Panc1 (cell line): Measurements from ENCODE around the gene AUH. TPM values are rescaled to one million over a fixed set of nuclear protein-coding genes. Genes with fewer than 3 reads are reported as not detected.

Experiments used
- ATAC-seq: fragments of 200-7000 bp; cut with Tn5 transposase; 2 replicates; pipeline ENCODE4 v1.9.1; 2020; ENCODE audit warnings: mild to moderate bottlenecking, moderate library complexity
- BruUV-seq: library from RNA; stranded (reverse); fragments of 400-500 nt; replicated peaks from 2 replicates; lab custom pipeline; 2021; lab: Mats Ljungman, UMichigan
- CTCF ChIA-PET: fragments of 300-600 bp; sonication (Branson Sonifier 250); formaldehyde crosslinking; loops from one replicate; lab custom pipeline; 2022; ENCODE audit warnings: antibody characterized with exemption; lab: Charles Lee
- POLR2A ChIA-PET: fragments of 300-600 bp; sonication (Branson Sonifier 250); formaldehyde crosslinking; loops from one replicate; lab custom pipeline; 2022; ENCODE audit warnings: antibody characterized with exemption; lab: Charles Lee
- DNase-seq: peaks from one replicate; pipeline ENCODE4 v3.0.0-alpha.2; 2010; ENCODE audit warnings: low read depth, low spot score
- H3K27ac ChIP-seq: 2 replicates; pipeline ENCODE4 v1.5.1; 2011; ENCODE audit warnings: mild to moderate bottlenecking, low read length, inconsistent platforms
- H3K27me3 ChIP-seq: fragments of 200-500 bp; sonication (Bioruptor generic); 2 replicates; pipeline ENCODE4 v1.6.0; 2014; ENCODE audit warnings: low read length, inconsistent platforms; ENCODE audit not compliant: control insufficient read depth, insufficient read depth
- H3K36me3 ChIP-seq: fragments of 200-500 bp; sonication (Bioruptor generic); 2 replicates; pipeline ENCODE4 v1.5.1; 2014; ENCODE audit warnings: inconsistent platforms, mild to moderate bottlenecking, low read length, moderate library complexity; ENCODE audit not compliant: control insufficient read depth, insufficient read depth
- H3K4me1 ChIP-seq: 2 replicates; pipeline ENCODE4 v1.5.1; 2011; ENCODE audit warnings: inconsistent platforms, mild to moderate bottlenecking, low read length, moderate library complexity; ENCODE audit not compliant: control insufficient read depth, insufficient read depth
- H3K4me3 ChIP-seq, 2 experiments: 2 replicates each; pipeline ENCODE4 v1.5.1; 2011 to 2012; ENCODE audit warnings: low read depth in 2 of 2, low read length in 2 of 2, mild to moderate bottlenecking in 2 of 2, inconsistent platforms in 1 of 2, moderate library complexity in 1 of 2
- H3K9me3 ChIP-seq: fragments of 200-500 bp; sonication (Bioruptor generic); 2 replicates; pipeline ENCODE4 v1.5.1; 2014; ENCODE audit warnings: low read depth, mild to moderate bottlenecking, inconsistent platforms, low read length, moderate library complexity; ENCODE audit not compliant: control insufficient read depth, insufficient read depth
- POLR2AphosphoS5 ChIP-seq: IDR thresholded peaks from 2 replicates; pipeline ENCODE4 v1.6.1; 2012; ENCODE audit warnings: mild to moderate bottlenecking, low read depth, low read length, moderate library complexity
- REST ChIP-seq, 2 experiments: IDR thresholded peaks; 2 replicates each; pipeline ENCODE4 v1.6.1; 2011 to 2012; ENCODE audit warnings: low read depth in 2 of 2, control low read depth in 1 of 2, low read length in 1 of 2, mild to moderate bottlenecking in 1 of 2, moderate library complexity in 1 of 2; ENCODE audit not compliant: insufficient read depth in 1 of 2
- SIN3A ChIP-seq: IDR thresholded peaks from 2 replicates; pipeline ENCODE4 v1.6.1; 2012; ENCODE audit warnings: low read depth, mild to moderate bottlenecking, low read length, moderate library complexity, borderline replicate concordance; ENCODE audit not compliant: insufficient read depth
- TCF7L2 ChIP-seq: IDR thresholded peaks from 2 replicates; pipeline ENCODE4 v1.6.1; 2011; ENCODE audit warnings: mild to moderate bottlenecking, low read depth, low read length, inconsistent platforms
- in situ Hi-C: cut with HindIII; loops from 2 replicates; pipeline ENCODE4 v1.10.0; 2016; ENCODE audit warnings: low sequenced_read_pairs, low pct_unique_long_range_greater_than_20kb
- intact Hi-C: fragments of 100-400 bp; cut with micrococcal nuclease; formaldehyde crosslinking; loops from one replicate; pipeline ENCODE4 v1.10.0; 2022; ENCODE audit not compliant: unreplicated experiment
- total RNA-seq: library from RNA; stranded (reverse); gene quantifications from one replicate; pipeline ENCODE4 v1.2.1, GENCODE V29; 2021; ENCODE audit not compliant: unreplicated experiment
- TF ChIP-seq, protein P1 (sequence below): fragments of 450-650 bp; IDR thresholded peaks from 2 replicates; pipeline ENCODE4 v1.5.1; 2017; ENCODE audit warnings: mild to moderate bottlenecking

Gene AUH
- total RNA-seq, 1 experiment from 2014 or later = 7.7 TPM

DNA sequence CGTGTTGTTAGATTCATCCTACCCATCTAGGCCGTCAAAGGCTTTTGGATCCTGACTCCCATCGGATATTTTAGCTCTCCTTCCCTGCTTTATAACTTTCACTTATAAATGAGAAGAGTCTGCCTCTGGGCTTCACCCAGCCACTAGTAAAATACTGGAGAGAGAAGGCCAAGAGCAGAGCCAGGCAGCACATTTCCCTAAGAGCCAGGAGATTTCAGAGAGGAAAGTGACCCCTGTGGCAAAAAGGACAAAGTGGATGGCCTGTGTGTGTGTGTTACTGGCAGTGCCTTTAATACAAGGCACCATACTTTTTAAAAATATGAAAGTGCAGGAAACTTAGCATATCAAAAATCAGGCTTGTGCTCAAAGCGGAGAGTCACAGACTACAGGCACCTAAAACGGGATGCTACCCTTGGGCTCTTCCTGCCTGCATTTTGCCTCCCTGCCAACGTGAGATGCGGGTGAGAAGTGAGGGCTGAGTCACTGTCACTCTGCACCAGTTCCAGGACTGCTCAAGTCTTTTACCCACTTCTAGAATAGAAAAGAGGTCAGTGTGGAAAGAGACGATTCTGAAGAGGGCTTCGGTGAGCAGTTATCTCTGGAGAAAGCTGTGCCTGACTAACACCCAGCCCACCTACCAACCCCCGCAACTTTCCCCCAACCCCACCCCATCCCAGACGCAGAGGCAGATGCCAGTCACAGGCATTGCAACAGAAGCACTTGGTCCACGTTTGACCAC lies 46.0 kb upstream of the AUH start:
- no TSS peak for BruUV-seq
- intact Hi-C loops = no loop called here
- in situ Hi-C loops = no loop called here
- H3K36me3 ChIP-seq = no peaks in the 10 kb centered on the region
- ChIA-PET POLR2A (no interaction called here), CTCF (no interaction called here)
- no peaks in the 10 kb centered on the region for H3K9me3 ChIP-seq
- no peaks in the 10 kb centered on the region for H3K27me3 ChIP-seq
- no peaks in the 10 kb centered on the region for H3K4me1 ChIP-seq
- ATAC-seq = no peak
- TF ChIP-seq REST (IDR thresholded peaks at IDR 0.05; ENCODE audit: insufficient read depth in 1 of 2, low read depth in 2 of 2, low read length in 1 of 2) = no peak
- TF ChIP-seq POLR2AphosphoS5 = no peak
- no peak for TF ChIP-seq SIN3A
- no peak for TF ChIP-seq TCF7L2
- TF ChIP-seq, protein P1, sequence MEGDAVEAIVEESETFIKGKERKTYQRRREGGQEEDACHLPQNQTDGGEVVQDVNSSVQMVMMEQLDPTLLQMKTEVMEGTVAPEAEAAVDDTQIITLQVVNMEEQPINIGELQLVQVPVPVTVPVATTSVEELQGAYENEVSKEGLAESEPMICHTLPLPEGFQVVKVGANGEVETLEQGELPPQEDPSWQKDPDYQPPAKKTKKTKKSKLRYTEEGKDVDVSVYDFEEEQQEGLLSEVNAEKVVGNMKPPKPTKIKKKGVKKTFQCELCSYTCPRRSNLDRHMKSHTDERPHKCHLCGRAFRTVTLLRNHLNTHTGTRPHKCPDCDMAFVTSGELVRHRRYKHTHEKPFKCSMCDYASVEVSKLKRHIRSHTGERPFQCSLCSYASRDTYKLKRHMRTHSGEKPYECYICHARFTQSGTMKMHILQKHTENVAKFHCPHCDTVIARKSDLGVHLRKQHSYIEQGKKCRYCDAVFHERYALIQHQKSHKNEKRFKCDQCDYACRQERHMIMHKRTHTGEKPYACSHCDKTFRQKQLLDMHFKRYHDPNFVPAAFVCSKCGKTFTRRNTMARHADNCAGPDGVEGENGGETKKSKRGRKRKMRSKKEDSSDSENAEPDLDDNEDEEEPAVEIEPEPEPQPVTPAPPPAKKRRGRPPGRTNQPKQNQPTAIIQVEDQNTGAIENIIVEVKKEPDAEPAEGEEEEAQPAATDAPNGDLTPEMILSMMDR = no peak
- H3K4me3 ChIP-seq = no peak overlapping the region
- no peak overlapping the region for H3K27ac ChIP-seq
- no peak for DNase-seq

DNA sequence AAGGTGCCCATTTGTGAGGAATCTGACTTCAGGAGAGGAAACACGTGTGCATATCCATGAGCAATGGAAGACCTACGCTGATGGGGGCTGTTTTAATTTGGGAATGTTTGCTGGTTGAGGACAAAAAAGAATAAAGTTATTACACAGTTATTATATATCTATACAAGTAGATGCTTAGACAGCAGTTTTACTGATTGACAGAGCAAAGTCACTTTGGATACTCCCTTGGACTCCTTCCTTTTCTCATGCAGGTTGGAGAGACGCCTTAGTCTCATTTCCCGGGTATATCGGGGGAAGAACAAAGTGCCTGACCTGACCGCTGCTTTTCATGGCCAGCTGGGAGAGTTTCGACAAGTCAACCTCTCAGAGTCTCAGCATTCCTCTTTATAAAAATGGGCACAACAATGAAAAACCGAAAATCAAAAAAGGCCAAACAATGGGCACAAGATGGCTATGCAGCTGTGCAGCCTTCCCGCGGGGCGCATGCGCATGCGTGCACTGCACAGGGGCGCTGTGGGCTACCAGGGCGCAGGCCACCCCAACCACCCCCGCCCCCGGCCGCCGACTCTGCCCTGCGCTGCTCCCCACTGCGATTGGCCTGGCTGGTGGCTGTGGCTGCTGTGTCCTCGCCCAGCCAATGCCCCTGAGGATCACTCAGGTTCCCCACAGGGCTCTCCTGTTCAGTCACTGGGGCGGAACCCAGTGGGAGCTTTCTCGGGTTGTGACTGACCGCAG lies 43.8 kb upstream of the AUH start:
- TF ChIP-seq POLR2AphosphoS5 = no peak
- TF ChIP-seq TCF7L2 = no peak
- no peak for TF ChIP-seq SIN3A
- TF ChIP-seq, protein P1 = no peak
- Histone ChIP-seq H3K36me3 (no peaks in the 10 kb centered on the region), H3K4me1 (no peaks in the 10 kb centered on the region), H3K27ac (no peak overlapping the region), H3K9me3 (no peaks in the 10 kb centered on the region), H3K27me3 (no peaks in the 10 kb centered on the region), H3K4me3 (no peak overlapping the region)
- DNase-seq (no peak), ATAC-seq (no peak)
- CTCF ChIA-PET = interaction anchor here (0.6 kb wide), 1 partner anchor 18 kb away, joined by 3 read pairs; the partner anchor contains the start of gene NFIL3
- in situ Hi-C loops (no loop called here), intact Hi-C loops (no loop called here)
- POLR2A ChIA-PET = no interaction called here
- no TSS peak for BruUV-seq
